Measurements from ENCODE around the gene MDFIC2. TPM values are rescaled to one million over a fixed set of nuclear protein-coding genes. Genes with fewer than 3 reads are reported as not detected.

Gene MDFIC2
- total RNA-seq, 6 donors from 2014 or later: not detected

- H3K27ac ChIP-seq: no peak overlapping the region
- TF ChIP-seq EP300 (IDR thresholded peaks at IDR 0.05) (no peak), POLR2AphosphoS5 (IDR thresholded peaks at IDR 0.05) (no peak), POLR2A (IDR thresholded peaks at IDR 0.05) (no peak), CTCF (IDR thresholded peaks at IDR 0.05) (no peak)
- H3K27me3 ChIP-seq: no peaks in the 10 kb centered on the region
- WGBS, 2 donors: 67 to 68% methylated on average over 4 of the region's 4 CpGs
- no peak overlapping the region for H3K4me3 ChIP-seq
- DNase-seq (no peak), ATAC-seq (ENCODE audit: low FRiP score in 2 of 2) (no peak)
- H3K9me3 ChIP-seq: peaks cover 0 to 2% (median 0%) of the 10 kb centered on the region in 4 donors
- no peaks in the 10 kb centered on the region for H3K36me3 ChIP-seq
- H3K4me1 ChIP-seq: no peaks in the 10 kb centered on the region
Measured at GRCh38 chr3:70149714-70150400, 162.6 kb downstream of the MDFIC2 start.

Data from upper lobe of left lung (tissue), 6 donors.